ENCODE measurements around the gene OR5AP2. TPM values are rescaled to one million over a fixed set of nuclear protein-coding genes. Genes with fewer than 3 reads are reported as not detected.
"Not testable (repeated sequence)": the region's sequence is repeated elsewhere in the genome, so short reads cannot be mapped to it uniquely, and the experiment has no call there.

OR5AP2 gene
- total RNA-seq: not detected

DNA sequence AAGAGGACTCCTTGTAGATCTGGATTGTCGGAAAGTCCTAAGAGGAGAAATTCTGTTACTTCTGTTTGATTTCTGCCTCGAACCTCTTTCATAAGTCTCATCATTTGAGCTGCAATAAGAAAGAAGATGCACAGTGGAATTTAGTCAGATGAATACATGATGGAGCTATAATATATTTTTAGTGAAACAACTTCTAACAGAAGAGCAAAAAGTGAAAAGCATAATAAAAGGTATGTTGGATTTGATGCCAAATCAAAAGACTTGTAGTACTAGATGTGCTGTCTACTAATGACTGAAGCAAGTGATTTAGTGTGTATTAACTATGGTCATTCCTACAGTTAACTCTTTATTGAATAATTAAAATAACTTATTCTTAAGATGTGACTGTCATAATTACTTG is at the start of gene OR5AP2:
Gene OR5AP2, minus strand, starts transcription at position 101 of the 400 bp plus-strand sequence. Its CDS starts 0 bp downstream, at position 101.
- no peak within 1 kb of the TSS for H3K27ac ChIP-seq

GRCh38 chr11:56691179-56691578 is 48.9 kb upstream of the OR5AP2 start:
- not testable (repeated sequence) for H3K4me1 ChIP-seq, H3K4me3 ChIP-seq, DNase-seq, H3K27me3 ChIP-seq, H3K27ac ChIP-seq, H3K36me3 ChIP-seq, H3K9me3 ChIP-seq

More for the DNA sequence above, at the start of gene OR5AP2:
- H3K4me1 ChIP-seq: no peaks in the 10 kb centered on the region
- H3K9me3 ChIP-seq: no peaks in the 10 kb centered on the region
- no peaks in the 10 kb centered on the region for H3K36me3 ChIP-seq
- no peaks in the 10 kb centered on the region for H3K27me3 ChIP-seq
- DNase-seq: no peak
- TF ChIP-seq POLR2A (IDR thresholded peaks at IDR 0.05): no peak
- TF ChIP-seq, protein P1, sequence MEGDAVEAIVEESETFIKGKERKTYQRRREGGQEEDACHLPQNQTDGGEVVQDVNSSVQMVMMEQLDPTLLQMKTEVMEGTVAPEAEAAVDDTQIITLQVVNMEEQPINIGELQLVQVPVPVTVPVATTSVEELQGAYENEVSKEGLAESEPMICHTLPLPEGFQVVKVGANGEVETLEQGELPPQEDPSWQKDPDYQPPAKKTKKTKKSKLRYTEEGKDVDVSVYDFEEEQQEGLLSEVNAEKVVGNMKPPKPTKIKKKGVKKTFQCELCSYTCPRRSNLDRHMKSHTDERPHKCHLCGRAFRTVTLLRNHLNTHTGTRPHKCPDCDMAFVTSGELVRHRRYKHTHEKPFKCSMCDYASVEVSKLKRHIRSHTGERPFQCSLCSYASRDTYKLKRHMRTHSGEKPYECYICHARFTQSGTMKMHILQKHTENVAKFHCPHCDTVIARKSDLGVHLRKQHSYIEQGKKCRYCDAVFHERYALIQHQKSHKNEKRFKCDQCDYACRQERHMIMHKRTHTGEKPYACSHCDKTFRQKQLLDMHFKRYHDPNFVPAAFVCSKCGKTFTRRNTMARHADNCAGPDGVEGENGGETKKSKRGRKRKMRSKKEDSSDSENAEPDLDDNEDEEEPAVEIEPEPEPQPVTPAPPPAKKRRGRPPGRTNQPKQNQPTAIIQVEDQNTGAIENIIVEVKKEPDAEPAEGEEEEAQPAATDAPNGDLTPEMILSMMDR (IDR thresholded peaks at IDR 0.05): no peak
- no peak within 1 kb of the TSS for H3K4me3 ChIP-seq

- DNase-seq: no peak
- Histone ChIP-seq H3K36me3 (no peaks in the 10 kb centered on the region), H3K27ac (no peak overlapping the region), H3K4me3 (no peak overlapping the region), H3K27me3 (no peaks in the 10 kb centered on the region), H3K9me3 (no peaks in the 10 kb centered on the region), H3K4me1 (no peaks in the 10 kb centered on the region)
- TF ChIP-seq, protein P1 (IDR thresholded peaks at IDR 0.05): no peak
Measured at GRCh38 chr11:56688554-56689100, 46.4 kb upstream of the OR5AP2 start.

GRCh38 chr11:56670984-56671383 is 28.7 kb upstream of the OR5AP2 start:
- Histone ChIP-seq H3K9me3 (no peaks in the 10 kb centered on the region), H3K27ac (no peak overlapping the region), H3K4me3 (no peak overlapping the region), H3K4me1 (no peaks in the 10 kb centered on the region), H3K27me3 (no peaks in the 10 kb centered on the region), H3K36me3 (no peaks in the 10 kb centered on the region)
- DNase-seq: no peak
- TF ChIP-seq, protein P1 (IDR thresholded peaks at IDR 0.05): no peak
- TF ChIP-seq POLR2A (IDR thresholded peaks at IDR 0.05): no peak

GRCh38 chr11:56663386-56663785 is 21.1 kb upstream of the OR5AP2 start, which contains the start of gene OR5AR1:
OR5AR1 (plus strand) TSS chr11:56663686; CDS start chr11:56663686, 0 bp downstream.
- Histone ChIP-seq H3K4me1 (no peaks in the 10 kb centered on the region), H3K27me3 (no peaks in the 10 kb centered on the region), H3K36me3 (no peaks in the 10 kb centered on the region), H3K4me3 (no peak within 1 kb of the TSS), H3K27ac (no peak within 1 kb of the TSS), H3K9me3 (no peaks in the 10 kb centered on the region)
- DNase-seq: no peak
- TF ChIP-seq, protein P1 (IDR thresholded peaks at IDR 0.05): no peak
- TF ChIP-seq POLR2A (IDR thresholded peaks at IDR 0.05): no peak

- Histone ChIP-seq H3K4me1 (no peaks in the 10 kb centered on the region), H3K4me3 (no peak overlapping the region), H3K27me3 (no peaks in the 10 kb centered on the region), H3K9me3 (no peaks in the 10 kb centered on the region), H3K36me3 (no peaks in the 10 kb centered on the region), H3K27ac (no peak overlapping the region)
- TF ChIP-seq, protein P1 (IDR thresholded peaks at IDR 0.05): no peak
- no peak for TF ChIP-seq POLR2A (IDR thresholded peaks at IDR 0.05)
- DNase-seq: no peak
Measured at GRCh38 chr11:56659755-56660154, 17.5 kb upstream of the OR5AP2 start.
